Nephron (organoid): Measurements from ENCODE around the gene ESRRB.

ENCODE experiments used
- H3K27ac Mint-ChIP-seq, 3 experiments: 2 replicates each; pipeline ENCODE4 v1.8.0; 2020; ENCODE audit warnings: mixed read lengths in 3 of 3, mild to moderate bottlenecking in 2 of 3, moderate library complexity in 1 of 3
- H3K27me3 Mint-ChIP-seq: 2 replicates; pipeline ENCODE4 v1.8.0; 2021; ENCODE audit warnings: low read depth, mild to moderate bottlenecking, moderate library complexity, mixed read lengths
- H3K36me3 Mint-ChIP-seq: 2 replicates; pipeline ENCODE4 v1.8.0; 2020; ENCODE audit warnings: low read depth, mixed read lengths
- H3K4me1 Mint-ChIP-seq: 2 replicates; pipeline ENCODE4 v1.8.0; 2020; ENCODE audit warnings: mixed read lengths
- H3K4me3 Mint-ChIP-seq, 3 experiments: 2 replicates each; pipeline ENCODE4 v1.8.0; 2020; ENCODE audit warnings: mild to moderate bottlenecking in 3 of 3, mixed read lengths in 3 of 3, moderate library complexity in 2 of 3
- H3K9me3 Mint-ChIP-seq: 2 replicates; pipeline ENCODE4 v1.8.0; 2020; ENCODE audit warnings: mixed read lengths
- CTCF ChIP-seq, 3 experiments: fragments of 200-600 bp; sonication (generic); IDR thresholded peaks; one replicate each; pipeline ENCODE4 v1.5.0; 2021; ENCODE audit warnings: antibody characterized with exemption in 3 of 3; ENCODE audit not compliant: unreplicated experiment in 3 of 3

ESRRB gene

GRCh38 chr14:76386944-76387782, 11.2 kb downstream of the ESRRB start:
- H3K36me3 Mint-ChIP-seq: no peaks in the 10 kb centered on the region
- peaks cover 79% of the 10 kb centered on the region for H3K27me3 Mint-ChIP-seq
- peak; percentile 95 to 98 (median 96) for TF ChIP-seq CTCF (IDR thresholded peaks at IDR 0.05; ENCODE audit: unreplicated experiment in 3 of 3)
- no peak overlapping the region for H3K4me3 Mint-ChIP-seq
- no peaks in the 10 kb centered on the region for H3K4me1 Mint-ChIP-seq
- no peaks in the 10 kb centered on the region for H3K9me3 Mint-ChIP-seq
- H3K27ac Mint-ChIP-seq: no peak overlapping the region

GRCh38 chr14:76389841-76390240, 13.9 kb downstream of the ESRRB start:
- TF ChIP-seq CTCF (IDR thresholded peaks at IDR 0.05; ENCODE audit: unreplicated experiment in 3 of 3): no peak
- no peak overlapping the region for H3K27ac Mint-ChIP-seq
- peaks cover 55% of the 10 kb centered on the region for H3K27me3 Mint-ChIP-seq
- no peaks in the 10 kb centered on the region for H3K36me3 Mint-ChIP-seq
- H3K4me3 Mint-ChIP-seq: no peak overlapping the region
- no peaks in the 10 kb centered on the region for H3K4me1 Mint-ChIP-seq
- no peaks in the 10 kb centered on the region for H3K9me3 Mint-ChIP-seq

GRCh38 chr14:76390621-76391020, 14.7 kb downstream of the ESRRB start:
- Mint-ChIP-seq H3K4me3 (no peak overlapping the region), H3K27me3 (peaks cover 52% of the 10 kb centered on the region), H3K27ac (no peak overlapping the region), H3K9me3 (no peaks in the 10 kb centered on the region), H3K36me3 (no peaks in the 10 kb centered on the region), H3K4me1 (no peaks in the 10 kb centered on the region)
- no peak for TF ChIP-seq CTCF (IDR thresholded peaks at IDR 0.05; ENCODE audit: unreplicated experiment in 3 of 3)

- no peak for TF ChIP-seq CTCF (IDR thresholded peaks at IDR 0.05; ENCODE audit: unreplicated experiment in 3 of 3)
- H3K4me1 Mint-ChIP-seq: peaks cover 8% of the 10 kb centered on the region
- no peaks in the 10 kb centered on the region for H3K9me3 Mint-ChIP-seq
- H3K27me3 Mint-ChIP-seq: peaks cover 50% of the 10 kb centered on the region
- no peaks in the 10 kb centered on the region for H3K36me3 Mint-ChIP-seq
- H3K4me3 Mint-ChIP-seq: no peak overlapping the region
- no peak overlapping the region for H3K27ac Mint-ChIP-seq
Observed at GRCh38 chr14:76391981-76392690, 16.2 kb downstream of the ESRRB start.

- no peak for TF ChIP-seq CTCF (IDR thresholded peaks at IDR 0.05; ENCODE audit: unreplicated experiment in 3 of 3)
- Mint-ChIP-seq H3K36me3 (no peaks in the 10 kb centered on the region), H3K9me3 (no peaks in the 10 kb centered on the region), H3K27ac (no peak overlapping the region), H3K4me3 (no peak overlapping the region), H3K27me3 (peaks cover 56% of the 10 kb centered on the region), H3K4me1 (peaks cover 8% of the 10 kb centered on the region)
Observed at GRCh38 chr14:76394569-76394968, 18.6 kb downstream of the ESRRB start.
